GM12878 (cell line): ENCODE data around the gene GADD45A. TPM values are rescaled to one million over a fixed set of nuclear protein-coding genes. Genes with fewer than 3 reads are reported as not detected.

Experiments used
- ATAC-seq: fragments of 200-7000 bp; cut with Tn5 transposase; 3 replicates; pipeline ENCODE4 v1.9.1; 2020; ENCODE audit warnings: mild to moderate bottlenecking, moderate library complexity
- BruUV-seq: library from RNA; stranded (reverse); fragments of 400-500 nt; replicated peaks from 2 replicates; lab custom pipeline; 2021; lab: Mats Ljungman, UMichigan
- CTCF ChIA-PET: fragments of 300-600 bp; sonication (Branson Sonifier 250); formaldehyde crosslinking; extraction: SDS; loops from one replicate; lab custom pipeline; 2021; ENCODE audit warnings: inconsistent platforms; lab: Yijun Ruan, JAX
- POLR2A ChIA-PET: fragments of 350-600 bp; formaldehyde crosslinking; extraction: SDS; loops from one replicate; lab custom pipeline; 2021; ENCODE audit warnings: inconsistent platforms; lab: Charles Lee
- RAD21 ChIA-PET: fragments of 300-600 bp; sonication (Branson Sonifier 250); formaldehyde crosslinking; loops from one replicate; lab custom pipeline; 2023; ENCODE audit warnings: antibody characterized with exemption; ENCODE audit not compliant: unreplicated experiment; lab: Charles Lee
- SMC1A ChIA-PET: fragments of 300-600 bp; sonication (Branson Sonifier 250); formaldehyde crosslinking; loops from one replicate; lab custom pipeline; 2023; ENCODE audit not compliant: unreplicated experiment, uncharacterized antibody; lab: Charles Lee
- DNase-seq: peaks from one replicate; pipeline ENCODE4 v3.0.0-alpha.2; 2011; ENCODE audit warnings: low read depth, low spot score
- FAIRE-seq: peaks from 3 replicates; lab custom pipeline; 2011; peaks lifted over from hg19 to GRCh38; lab: Jason Lieb, UNC
- H2AFZ ChIP-seq: 2 replicates; pipeline ENCODE4 v1.6.0; 2011; ENCODE audit warnings: low read depth, low read length, control low read depth; ENCODE audit not compliant: control insufficient read depth
- H3K27ac ChIP-seq: 2 replicates; pipeline ENCODE4 v1.5.1; 2011; ENCODE audit warnings: control low read depth; ENCODE audit not compliant: control insufficient read depth, insufficient read depth
- H3K27me3 ChIP-seq, 2 experiments: replicated peaks in 1 of 2; 2 replicates each; pipeline versions ENCODE4 v1.6.0 to v1.6.1; 2011; ENCODE audit warnings: low read length in 1 of 2; ENCODE audit not compliant: control insufficient read depth in 2 of 2, insufficient read depth in 2 of 2
- H3K36me3 ChIP-seq, 2 experiments: 2 replicates each; pipeline ENCODE4 v1.5.1; 2011; ENCODE audit warnings: low read length in 1 of 2; ENCODE audit not compliant: control insufficient read depth in 2 of 2, insufficient read depth in 2 of 2
- H3K4me1 ChIP-seq: 2 replicates; pipeline ENCODE4 v1.6.1; 2011; ENCODE audit warnings: mild to moderate bottlenecking, low read length, moderate library complexity, mixed read lengths; ENCODE audit not compliant: control insufficient read depth, insufficient read depth
- H3K4me2 ChIP-seq: 2 replicates; pipeline ENCODE4 v1.6.0; 2011; ENCODE audit warnings: control low read depth; ENCODE audit not compliant: control insufficient read depth, insufficient read depth
- H3K4me3 ChIP-seq: fragments of 200-600 bp; sonication (generic); 2 replicates; pipeline ENCODE4 v1.5.1; 2016
- H3K79me2 ChIP-seq: 2 replicates; pipeline ENCODE4 v1.6.0; 2011; ENCODE audit warnings: low read length; ENCODE audit not compliant: control insufficient read depth, insufficient read depth
- H3K9ac ChIP-seq: 2 replicates; pipeline ENCODE4 v1.8.0; 2011; ENCODE audit warnings: low read length, control low read depth, mixed read lengths; ENCODE audit not compliant: control insufficient read depth, insufficient read depth
- H3K9me3 ChIP-seq: replicated peaks from 3 replicates; pipeline ENCODE4 v1.5.1; 2011; ENCODE audit warnings: mild to moderate bottlenecking, low read length; ENCODE audit not compliant: control insufficient read depth, insufficient read depth
- H4K20me1 ChIP-seq: 2 replicates; pipeline ENCODE4 v1.6.0; 2011; ENCODE audit not compliant: control insufficient read depth, insufficient read depth
- MTA2 ChIP-seq: fragments of 450-650 bp; IDR thresholded peaks from 2 replicates; pipeline ENCODE4 v1.6.1; 2016; ENCODE audit warnings: low read depth, mild to moderate bottlenecking, moderate library complexity
- POU2F2 ChIP-seq: IDR thresholded peaks from 3 replicates; pipeline ENCODE4 v1.6.1; 2011; ENCODE audit warnings: low read depth, mild to moderate bottlenecking, low read length, borderline replicate concordance
- RAD51 ChIP-seq: fragments of 450-650 bp; IDR thresholded peaks from 2 replicates; pipeline ENCODE4 v1.6.1; 2016; ENCODE audit warnings: moderate library complexity, mild to moderate bottlenecking, inconsistent platforms
- RFX5 ChIP-seq: IDR thresholded peaks from 2 replicates; pipeline ENCODE4 v1.6.1; 2011; ENCODE audit warnings: low read depth, low read length, improper control_type of control experiment
- WGBS: methylation state at CpG from one replicate; pipeline ENCODE4 v1.1.6; 2016; ENCODE audit warnings: low lambda C conversion rate; ENCODE audit not compliant: insufficient replicate concordance, insufficient coverage; ENCODE audit errors: missing lambda C conversion rate; 5-methylcytosine and 5-hydroxymethylcytosine counted together
- in situ Hi-C: fragments of 300-500 bp; cut with MboI; formaldehyde crosslinking; loops from 9 replicates; pipeline ENCODE4 v1.14.3; 2018; ENCODE audit warnings: mixed read lengths
- intact Hi-C: fragments of 100-400 bp; cut with micrococcal nuclease; formaldehyde crosslinking; loops from one replicate; pipeline ENCODE4 v1.14.2; 2022; ENCODE audit not compliant: unreplicated experiment
- polyA plus RNA-seq, 11 experiments: library from polyadenylated mRNA; depleted of rRNA in 4 of 11; unstranded in 6 of 11; stranded (reverse) in 5 of 11; fragments of >200 nt; fragmentation: Nextera tagmentation in 4 of 11; fragmentation: Illumina TruSeq in 1 of 11; extraction: Ambion mirVana in 4 of 11; extraction: Trizol in 1 of 11; gene quantifications; 1 replicate in 1 of 11; 2 replicates in 10 of 11; pipeline versions ENCODE4 v1.2.1 to v1.2.3, GENCODE V29; 2011 to 2016; ENCODE audit warnings: inconsistent platforms in 2 of 11, missing spikeins in 2 of 11, low read depth in 1 of 11
- total RNA-seq, 4 experiments: library from RNA; depleted of rRNA in 3 of 4; stranded (reverse); fragments of >200 nt in 3 of 4; fragmentation: Illumina TruSeq in 1 of 4; extraction: Trizol in 1 of 4; gene quantifications; 2 replicates each; pipeline versions ENCODE4 v1.2.1 to v1.2.3, GENCODE V29; 2013 to 2021
- TF ChIP-seq, protein P1 (sequence below), 3 experiments: IDR thresholded peaks in 2 of 3; conservative IDR thresholded peaks in 1 of 3; 2 replicates each; pipeline ENCODE4 v1.5.1; 2011; ENCODE audit warnings: low read depth in 3 of 3, low read length in 3 of 3, mild to moderate bottlenecking in 3 of 3, control low read depth in 2 of 3, moderate library complexity in 2 of 3, inconsistent platforms in 1 of 3, mixed read lengths in 1 of 3; ENCODE audit not compliant: control insufficient read depth in 2 of 3, insufficient read depth in 1 of 3; ENCODE audit errors: extremely low read depth in 1 of 3

Gene GADD45A
- total and polyA plus RNA-seq, 10 of the 15 experiments (the other 5 are each of a cell fraction or from before 2014, with no cell fraction given) = 4.7 to 48.9 (median 18.5) TPM

GRCh38 chr1:67647814-67648358 is 37.1 kb upstream of the GADD45A start:
- Histone ChIP-seq H3K27me3 (no peaks in the 10 kb centered on the region; a peak in 1 of 4 replicates), H3K9me3 (no peaks in the 10 kb centered on the region), H3K36me3 (no peaks in the 10 kb centered on the region), H3K4me2 (no peak overlapping the region), H2AFZ (no peak overlapping the region), H3K9ac (no peak overlapping the region), H3K27ac (no peak overlapping the region), H4K20me1 (no peaks in the 10 kb centered on the region), H3K4me3 (no peak overlapping the region), H3K4me1 (no peaks in the 10 kb centered on the region)
- FAIRE-seq (no peak), DNase-seq (no peak)
- RAD21 ChIA-PET = interaction anchor here (1.0 to 1.7 kb wide), 3 partner anchors 30 to 38 kb away, joined by 3 to 6 read pairs (median 6); partner anchors contain the start of gene GADD45A
- intact Hi-C loops = no loop called here
- no TSS peak for BruUV-seq
- POLR2A ChIA-PET = interaction anchor here (2.7 kb wide), 1 partner anchor 37 kb away, joined by 9 read pairs; the partner anchor contains the start of gene GADD45A
- WGBS = 20% methylated on average over 3 of the region's 3 CpGs
- CTCF ChIA-PET = interaction anchor here (1.1 to 2.6 kb wide), 3 partner anchors 36 to 112 kb away, joined by 3 to 11 read pairs (median 3); no protein-coding TSS in a partner anchor
- SMC1A ChIA-PET = interaction anchor here (0.8 to 3.1 kb wide), 10 partner anchors 8 to 117 kb away, joined by 3 to 10 read pairs (median 4); no protein-coding TSS in a partner anchor
- TF ChIP-seq RFX5 (peak; percentile 52; the same call in 1 of the 2 replicates), POU2F2 (no peak)
- TF ChIP-seq, all 136 proteins: peak for 1
- H3K79me2 ChIP-seq = no peaks in the 10 kb centered on the region
- ATAC-seq = peak; percentile 45
- in situ Hi-C loops = no loop called here

GRCh38 chr1:67648582-67649326 is 36.2 kb upstream of the GADD45A start:
- intact Hi-C loops = no loop called here
- H3K9me3 ChIP-seq = no peaks in the 10 kb centered on the region
- FAIRE-seq (no peak), ATAC-seq (no peak), DNase-seq (no peak)
- H4K20me1 ChIP-seq = no peaks in the 10 kb centered on the region
- in situ Hi-C loops = no loop called here
- POLR2A ChIA-PET = interaction anchor here (2.7 kb wide), 1 partner anchor 36 kb away, joined by 9 read pairs; the partner anchor contains the start of gene GADD45A
- no peak overlapping the region for H2AFZ ChIP-seq
- no peaks in the 10 kb centered on the region for H3K36me3 ChIP-seq
- no peak overlapping the region for H3K4me3 ChIP-seq
- no peak overlapping the region for H3K9ac ChIP-seq
- H3K27ac ChIP-seq = no peak overlapping the region
- no peaks in the 10 kb centered on the region for H3K4me1 ChIP-seq
- no peaks in the 10 kb centered on the region for H3K79me2 ChIP-seq
- WGBS = 3% methylated on average over 6 of the region's 6 CpGs
- SMC1A ChIA-PET = interaction anchor here (0.6 to 3.1 kb wide), 5 partner anchors 14 to 111 kb away, joined by 3 to 10 read pairs (median 4); no protein-coding TSS in a partner anchor
- no TSS peak for BruUV-seq
- TF ChIP-seq MTA2 (no peak), RAD51 (peak; percentile 42; the same call in 1 of the 2 replicates)
- TF ChIP-seq, protein P1, sequence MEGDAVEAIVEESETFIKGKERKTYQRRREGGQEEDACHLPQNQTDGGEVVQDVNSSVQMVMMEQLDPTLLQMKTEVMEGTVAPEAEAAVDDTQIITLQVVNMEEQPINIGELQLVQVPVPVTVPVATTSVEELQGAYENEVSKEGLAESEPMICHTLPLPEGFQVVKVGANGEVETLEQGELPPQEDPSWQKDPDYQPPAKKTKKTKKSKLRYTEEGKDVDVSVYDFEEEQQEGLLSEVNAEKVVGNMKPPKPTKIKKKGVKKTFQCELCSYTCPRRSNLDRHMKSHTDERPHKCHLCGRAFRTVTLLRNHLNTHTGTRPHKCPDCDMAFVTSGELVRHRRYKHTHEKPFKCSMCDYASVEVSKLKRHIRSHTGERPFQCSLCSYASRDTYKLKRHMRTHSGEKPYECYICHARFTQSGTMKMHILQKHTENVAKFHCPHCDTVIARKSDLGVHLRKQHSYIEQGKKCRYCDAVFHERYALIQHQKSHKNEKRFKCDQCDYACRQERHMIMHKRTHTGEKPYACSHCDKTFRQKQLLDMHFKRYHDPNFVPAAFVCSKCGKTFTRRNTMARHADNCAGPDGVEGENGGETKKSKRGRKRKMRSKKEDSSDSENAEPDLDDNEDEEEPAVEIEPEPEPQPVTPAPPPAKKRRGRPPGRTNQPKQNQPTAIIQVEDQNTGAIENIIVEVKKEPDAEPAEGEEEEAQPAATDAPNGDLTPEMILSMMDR (IDR thresholded peaks at IDR 0.05 in 2 of 3, conservative IDR thresholded peaks at IDR 0.05 in 1 of 3; ENCODE audit: control insufficient read depth in 2 of 3, extremely low read depth in 1 of 3, insufficient read depth in 1 of 3, low read depth in 3 of 3, low read length in 3 of 3) = peak in 1 of 3 experiments; percentile 7; a peak in 1 of 6 replicates
- TF ChIP-seq, all 136 proteins: peak for 2
- H3K4me2 ChIP-seq = no peak overlapping the region
- H3K27me3 ChIP-seq = no peaks in the 10 kb centered on the region; a peak in 1 of 4 replicates
- RAD21 ChIA-PET = interaction anchor here (1.0 to 1.7 kb wide), 2 partner anchors 36 to 39 kb away, joined by 6 read pairs; partner anchors contain the start of gene GADD45A
- CTCF ChIA-PET = interaction anchor here (1.0 to 1.5 kb wide), 3 partner anchors 37 to 111 kb away, joined by 3 read pairs; no protein-coding TSS in a partner anchor
